ENCODE data around the gene ABHD17A.
"Not testable (repeated sequence)": the region's sequence is repeated elsewhere in the genome, so short reads cannot be mapped to it uniquely, and the experiment has no call there.

Gene ABHD17A

GRCh38 chr19:1910177-1910576, 24.9 kb upstream of the ABHD17A start:
- no peak for DNase-seq (ENCODE audit: low spot score)

GRCh38 chr19:1909761-1910080, 24.4 kb upstream of the ABHD17A start:
- DNase-seq (ENCODE audit: low spot score): no peak

- no peak for DNase-seq (ENCODE audit: low spot score)
Observed at GRCh38 chr19:1908364-1908678, 23.0 kb upstream of the ABHD17A start.

GRCh38 chr19:1907563-1908363, 22.5 kb upstream of the ABHD17A start:
- no peak for DNase-seq (ENCODE audit: low spot score)

GRCh38 chr19:1906985-1907562, 21.8 kb upstream of the ABHD17A start:
- DNase-seq (ENCODE audit: low spot score): no peak

GRCh38 chr19:1905863-1906375, 20.6 kb upstream of the ABHD17A start:
- no peak for DNase-seq (ENCODE audit: low spot score)

GRCh38 chr19:1905110-1905862, 20.0 kb upstream of the ABHD17A start, which contains the start of the genes ADAT3 and SCAMP4:
Gene ADAT3 (plus strand): TSS chr19:1905399. CDS start chr19:1912048, 6,649 bp downstream.
Gene SCAMP4 (plus strand): TSS chr19:1905399. CDS start chr19:1915020, 9,621 bp downstream.
- DNase-seq (ENCODE audit: low spot score): peak; percentile 94

- no peak for DNase-seq (ENCODE audit: low spot score)
Observed at GRCh38 chr19:1904860-1905109, 19.5 kb upstream of the ABHD17A start.

GRCh38 chr19:1902923-1903322, 17.6 kb upstream of the ABHD17A start:
- no peak for DNase-seq (ENCODE audit: low spot score)

- no peak for DNase-seq (ENCODE audit: low spot score)
Observed at GRCh38 chr19:1901940-1902404, 16.7 kb upstream of the ABHD17A start.

- DNase-seq (ENCODE audit: low spot score): no peak
Observed at GRCh38 chr19:1896508-1896907, 11.2 kb upstream of the ABHD17A start.

GRCh38 chr19:1893791-1894190, 8.5 kb upstream of the ABHD17A start:
- no peak for DNase-seq (ENCODE audit: low spot score)

GRCh38 chr19:1889907-1890306, 4.6 kb upstream of the ABHD17A start:
- DNase-seq (ENCODE audit: low spot score): no peak

- DNase-seq (ENCODE audit: low spot score): no peak
Observed at GRCh38 chr19:1888385-1888784, 3.1 kb upstream of the ABHD17A start.

GRCh38 chr19:1886360-1886759, 1.1 kb upstream of the ABHD17A start:
- not testable (repeated sequence) for DNase-seq (ENCODE audit: low spot score)

- no peak for DNase-seq (ENCODE audit: low spot score)
Observed at GRCh38 chr19:1884719-1885334, 469 bp downstream of the ABHD17A start.

- no peak for DNase-seq (ENCODE audit: low spot score)
Observed at GRCh38 chr19:1884291-1884718, 991 bp downstream of the ABHD17A start.

- no peak for DNase-seq (ENCODE audit: low spot score)
Observed at GRCh38 chr19:1883784-1884183, 1.5 kb downstream of the ABHD17A start.

- DNase-seq (ENCODE audit: low spot score): no peak
Observed at GRCh38 chr19:1882786-1883692, 2.3 kb downstream of the ABHD17A start.

GRCh38 chr19:1882089-1882785, 3.1 kb downstream of the ABHD17A start:
- DNase-seq (ENCODE audit: low spot score): no peak

All from SW480 (cell line).